Measurements from ENCODE around the gene PLEKHO2.

The PLEKHO2 gene

GRCh38 chr15:64895285-64896065 lies 53.8 kb downstream of the PLEKHO2 start:
- DNase-seq, result peak in 2 of 5 donors; percentile 18 to 78

GRCh38 chr15:64896371-64897069 lies 54.8 kb downstream of the PLEKHO2 start:
- DNase-seq, result no peak

- DNase-seq, result no peak
Measured at GRCh38 chr15:64897345-64897985, 55.8 kb downstream of the PLEKHO2 start.

GRCh38 chr15:64898406-64898805 lies 56.7 kb downstream of the PLEKHO2 start:
- DNase-seq, result no peak

- no peak for DNase-seq
Measured at GRCh38 chr15:64901141-64901540, 59.4 kb downstream of the PLEKHO2 start.

DNA sequence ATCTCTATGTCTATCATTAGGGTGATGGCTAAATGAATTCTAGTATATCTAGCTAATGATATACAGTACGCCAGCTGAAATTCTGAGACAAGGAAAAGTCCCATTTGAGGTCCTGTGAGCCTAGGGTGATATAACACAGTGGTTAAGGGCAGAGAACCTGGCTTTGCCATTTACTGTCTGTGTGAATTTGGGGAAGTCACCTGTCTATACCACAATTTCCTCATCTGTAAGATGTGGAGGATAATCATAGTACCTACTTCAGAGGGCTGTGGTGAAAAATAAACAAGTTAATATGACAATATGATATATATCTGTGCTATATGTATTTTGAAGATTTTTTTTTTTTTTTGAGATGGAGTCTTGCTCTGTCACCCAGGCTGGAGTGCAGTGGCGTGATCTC lies 60.2 kb downstream of the PLEKHO2 start:
- peak in 2 of 5 donors; percentile 27 to 47 for DNase-seq

DNA sequence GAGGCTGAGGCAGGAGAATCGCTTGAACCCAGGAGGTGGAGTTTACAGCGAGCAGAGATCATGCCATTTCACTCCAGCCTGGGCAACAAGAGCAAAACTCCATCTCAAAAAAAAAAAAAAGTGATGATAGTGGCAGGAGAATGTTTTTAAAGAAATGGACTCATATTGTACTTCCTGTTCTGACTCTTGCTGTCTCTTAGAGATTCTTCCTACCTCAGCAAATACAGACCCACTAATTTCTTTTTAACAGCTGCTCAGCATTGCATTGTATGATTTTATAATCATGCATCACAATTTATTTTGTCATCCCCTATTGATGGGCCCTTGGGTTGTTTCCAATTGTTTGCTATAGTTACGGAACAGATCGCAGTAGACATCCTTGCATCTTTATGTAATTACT lies 61.1 kb downstream of the PLEKHO2 start:
- DNase-seq, result peak in 1 of 5 donors; percentile 36

DNA sequence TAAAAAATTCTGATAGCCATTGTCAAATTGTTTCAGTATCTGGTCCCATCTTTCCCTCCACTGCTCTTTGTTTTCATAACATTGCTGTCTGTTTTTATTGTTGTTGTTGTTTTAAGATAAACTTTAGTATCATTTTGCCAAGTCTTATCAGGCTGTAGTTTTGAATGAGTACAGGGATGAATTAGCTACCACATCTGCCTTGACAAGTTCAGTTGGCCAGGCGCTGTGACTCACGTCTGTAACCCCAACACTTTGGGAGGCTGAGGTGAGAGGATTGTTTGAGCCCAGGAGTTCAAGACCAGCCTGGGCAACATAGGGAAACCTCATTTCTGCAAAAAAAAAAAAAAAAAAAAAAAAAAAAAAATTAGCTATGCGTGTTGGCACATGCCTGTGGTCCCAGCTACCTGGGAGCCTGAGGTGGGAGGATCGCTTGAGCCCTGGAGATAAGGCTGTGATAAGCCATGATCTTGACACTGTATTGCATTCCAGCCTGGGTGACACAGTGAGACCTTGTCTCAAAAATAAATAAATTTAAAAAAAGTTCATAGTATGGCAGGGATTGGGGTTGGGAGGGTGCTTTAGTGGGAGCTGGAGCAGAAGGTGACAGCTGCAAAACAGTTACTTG lies 61.7 kb downstream of the PLEKHO2 start:
- DNase-seq, result no peak

DNA sequence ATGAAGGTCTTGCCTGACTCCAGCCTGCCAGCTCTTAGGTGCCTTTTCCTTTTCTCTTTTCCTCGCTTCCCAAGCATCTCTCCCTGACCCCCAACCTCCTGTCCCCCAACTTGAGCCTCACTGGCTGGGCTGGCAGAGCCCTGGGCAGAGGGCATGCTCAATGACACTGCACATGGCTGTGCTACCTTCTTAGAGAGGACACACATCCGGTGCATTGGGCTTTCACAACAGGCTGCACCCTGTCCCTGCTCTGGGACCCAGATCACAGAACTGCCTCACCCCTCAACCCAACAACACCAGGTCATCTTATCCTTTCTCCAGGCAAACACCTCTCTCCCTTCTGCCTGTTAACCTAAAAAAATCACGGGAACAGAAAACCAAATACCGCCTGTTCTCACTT lies 62.5 kb downstream of the PLEKHO2 start:
- no peak for DNase-seq

- peak; percentile 50 to 79 (median 66) for DNase-seq
Measured at GRCh38 chr15:64905119-64905831, 63.6 kb downstream of the PLEKHO2 start.

DNA sequence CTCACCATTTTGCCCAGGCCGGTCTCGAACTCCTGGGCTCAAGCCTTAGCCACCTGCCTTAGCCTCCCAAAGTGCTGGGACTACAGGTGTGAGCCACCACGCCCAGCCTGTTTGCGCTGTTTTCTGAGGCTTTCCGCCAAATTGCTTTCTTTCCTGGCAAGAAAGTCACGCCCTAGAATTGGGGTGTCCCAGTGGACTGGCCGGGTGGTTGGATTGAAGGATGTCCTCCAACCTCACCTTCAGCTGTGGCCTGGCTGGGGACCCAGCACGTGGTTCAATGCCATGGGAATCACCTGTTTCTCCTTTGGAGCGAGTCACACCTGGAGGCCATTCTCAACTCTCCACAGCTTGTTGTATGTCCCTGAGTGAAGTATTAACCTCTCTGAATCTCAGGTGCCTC lies 64.2 kb downstream of the PLEKHO2 start:
- no peak for DNase-seq

DNA sequence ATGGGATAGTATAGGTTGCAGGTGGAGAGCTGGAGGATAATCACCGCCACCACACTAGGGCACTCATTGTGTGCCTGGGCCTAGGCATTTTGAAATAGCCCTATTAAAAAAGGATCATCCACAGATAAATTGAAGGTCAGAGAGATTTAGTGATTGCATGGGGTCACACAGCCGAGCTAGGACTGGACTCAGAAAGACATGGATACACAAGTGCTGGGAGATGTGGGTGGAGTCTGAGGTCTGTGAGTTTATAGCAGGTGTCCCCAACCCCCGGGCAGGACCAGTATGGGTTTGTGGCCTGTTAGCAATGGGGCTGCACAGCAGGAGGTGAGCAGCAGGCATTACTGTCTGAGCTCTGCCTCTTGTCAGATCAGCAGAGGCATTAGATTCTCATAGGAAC lies 64.7 kb downstream of the PLEKHO2 start:
- no peak for DNase-seq

- no peak for DNase-seq
Measured at GRCh38 chr15:64907991-64908390, 66.3 kb downstream of the PLEKHO2 start.

GRCh38 chr15:64909546-64909945 lies 67.8 kb downstream of the PLEKHO2 start:
- DNase-seq, result no peak

- peak in 2 of 5 donors; percentile 23 to 51 for DNase-seq
Measured at GRCh38 chr15:64911311-64912186, 69.8 kb downstream of the PLEKHO2 start, which contains the start of gene ANKDD1A. ANKDD1A (plus strand) TSS chr15:64911902; CDS start chr15:64911931, 29 bp downstream.

GRCh38 chr15:64912379-64913325 lies 70.9 kb downstream of the PLEKHO2 start:
- DNase-seq, result no peak

DNA sequence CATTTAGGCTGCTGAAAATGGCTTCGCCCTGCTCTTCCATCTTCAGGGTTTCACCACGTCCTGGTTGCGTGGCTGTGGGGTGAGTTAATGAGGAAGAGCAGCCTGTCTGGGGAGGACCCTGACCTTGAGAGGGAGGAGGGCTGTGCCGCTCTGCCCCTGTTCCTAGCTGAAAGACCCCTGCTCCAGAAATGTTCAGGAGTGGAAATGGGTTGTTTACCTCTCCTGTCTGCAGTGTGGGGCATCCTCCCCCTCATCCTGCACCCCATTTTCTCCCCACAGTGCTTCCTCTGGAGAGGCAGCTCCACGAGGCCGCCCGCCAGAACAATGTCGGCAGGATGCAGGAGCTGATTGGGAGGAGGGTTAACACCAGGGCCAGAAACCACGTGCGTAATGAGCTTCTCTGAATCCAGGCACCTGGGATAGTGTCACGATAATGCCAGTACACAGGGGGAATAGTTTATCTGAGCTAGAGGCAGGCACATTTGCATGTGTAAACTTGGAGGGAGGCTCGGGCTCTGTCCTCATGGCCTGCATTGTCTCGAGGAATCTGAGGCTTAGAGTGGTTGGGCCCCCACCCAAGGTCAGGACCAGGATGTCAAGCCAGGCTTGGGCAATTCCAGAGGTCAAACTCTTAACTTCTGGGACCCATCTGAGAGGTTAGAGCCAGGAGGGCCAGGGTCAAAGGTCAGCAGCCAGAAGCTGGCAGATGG lies 74.0 kb downstream of the PLEKHO2 start:
- DNase-seq, result no peak

DNA sequence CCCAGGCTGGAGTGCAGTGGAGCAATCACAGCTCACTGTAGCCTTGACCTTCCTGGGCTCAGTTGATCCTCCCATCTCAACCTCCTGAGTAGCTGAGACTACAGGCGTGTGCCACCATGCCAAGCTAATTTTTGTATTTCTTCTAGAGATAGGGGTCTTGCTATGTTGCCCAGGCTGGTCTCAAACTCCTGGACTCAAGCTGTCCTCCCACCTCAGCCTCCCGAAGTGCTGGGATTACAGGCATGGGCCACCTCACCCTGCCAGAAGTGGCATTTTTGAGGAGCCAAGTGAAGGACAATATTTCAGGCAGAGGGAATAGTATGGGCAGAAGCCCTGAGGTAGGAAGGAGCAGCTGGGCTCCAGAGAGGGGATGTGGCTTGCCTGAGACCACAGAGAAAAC lies 74.7 kb downstream of the PLEKHO2 start:
- DNase-seq, result no peak

GRCh38 chr15:64917211-64917610 lies 75.5 kb downstream of the PLEKHO2 start:
- no peak for DNase-seq
